Measurements from ENCODE around the gene CACNA1D.

- TF ChIP-seq CTCF (conservative IDR thresholded peaks at IDR 0.05) (no peak), ZFX (IDR thresholded peaks at IDR 0.05) (no peak)
These were observed 135.0 kb downstream of the CACNA1D start for GRCh38 chr3:53629402-53629723.

Data from C4-2B (cell line).